SK-N-SH (cell line): Measurements from ENCODE around the gene ABCC5. TPM values are rescaled to one million over a fixed set of nuclear protein-coding genes. Genes with fewer than 3 reads are reported as not detected.

Experiments
- CTCF ChIA-PET: fragments of 300-600, 350-600 bp; formaldehyde crosslinking; extraction: SDS; loops from one replicate; lab custom pipeline; 2021; lab: Yijun Ruan, JAX
- POLR2A ChIA-PET: fragments of 350-600 bp; sonication (Branson Sonifier 250); formaldehyde crosslinking; extraction: SDS; loops from one replicate; lab custom pipeline; 2020; ENCODE audit warnings: antibody characterized with exemption, inconsistent platforms; lab: Yijun Ruan, JAX
- DNase-seq: peaks from one replicate; pipeline ENCODE4 v3.0.0; 2012
- H2AFZ ChIP-seq: fragments of 200-600 bp; sonication (generic); 2 replicates; pipeline ENCODE4 v1.8.1; 2016; ENCODE audit warnings: antibody characterized with exemption, mild to moderate bottlenecking, low read depth
- H3F3A ChIP-seq: fragments of 200-600 bp; sonication (generic); replicated peaks from 2 replicates; pipeline ENCODE3; 2016; ENCODE audit warnings: antibody characterized with exemption, mild to moderate bottlenecking; ENCODE audit not compliant: insufficient read depth
- H3K27ac ChIP-seq, 2 experiments: fragments of 200-500 bp in 1 of 2; fragments of 200-600 bp in 1 of 2; sonication (Bioruptor generic) in 1 of 2; sonication (generic), shearing (Covaris generic) in 1 of 2; 2 replicates each; pipeline versions ENCODE4 v1.5.1 to v1.6.1; 2014 to 2016; ENCODE audit warnings: low read depth in 2 of 2, inconsistent platforms in 1 of 2, low read length in 1 of 2, mild to moderate bottlenecking in 1 of 2, mixed read lengths in 1 of 2
- H3K27me3 ChIP-seq: fragments of 200-600 bp; sonication (generic), shearing (Covaris generic); 2 replicates; pipeline ENCODE4 v1.6.1; 2016; ENCODE audit warnings: mixed run types; ENCODE audit not compliant: insufficient read depth
- H3K36me3 ChIP-seq, 2 experiments: fragments of 200-500 bp in 1 of 2; fragments of 200-600 bp in 1 of 2; sonication (Bioruptor generic) in 1 of 2; sonication (generic) in 1 of 2; replicated peaks in 1 of 2; 2 replicates each; pipeline versions ENCODE3 to v1.5.1; 2014 to 2016; ENCODE audit warnings: low read length in 1 of 2, mild to moderate bottlenecking in 1 of 2; ENCODE audit not compliant: insufficient read depth in 2 of 2, control insufficient read depth in 1 of 2
- H3K4me1 ChIP-seq, 2 experiments: fragments of 200-500 bp in 1 of 2; fragments of 200-600 bp in 1 of 2; sonication (Bioruptor generic) in 1 of 2; sonication (generic), shearing (Covaris generic) in 1 of 2; 2 replicates each; pipeline versions ENCODE4 v1.5.1 to v1.6.1; 2014 to 2016; ENCODE audit warnings: low read depth in 1 of 2, low read length in 1 of 2, mixed run types in 1 of 2; ENCODE audit not compliant: insufficient read depth in 2 of 2, control insufficient read depth in 1 of 2
- H3K4me2 ChIP-seq: fragments of 200-600 bp; sonication (generic), shearing (Covaris generic); 2 replicates; pipeline ENCODE4 v1.6.1; 2017; ENCODE audit warnings: mixed run types
- H3K4me3 ChIP-seq, 2 experiments: fragments of 200-500 bp in 1 of 2; fragments of 200-600 bp in 1 of 2; sonication (Bioruptor generic) in 1 of 2; sonication (generic), shearing (Covaris generic) in 1 of 2; 2 replicates each; pipeline versions ENCODE4 v1.5.1 to v1.8.1; 2014 to 2016; ENCODE audit warnings: low read depth in 2 of 2, inconsistent platforms in 1 of 2, low read length in 1 of 2, mild to moderate bottlenecking in 1 of 2, mixed read lengths in 1 of 2, moderate library complexity in 1 of 2
- H3K79me2 ChIP-seq: fragments of 200-600 bp; sonication (generic); 2 replicates; pipeline ENCODE4 v1.8.1; 2017; ENCODE audit warnings: mild to moderate bottlenecking; ENCODE audit not compliant: insufficient read depth
- H3K9ac ChIP-seq: fragments of 200-600 bp; sonication (generic); 2 replicates; pipeline ENCODE4 v1.6.1; 2017; ENCODE audit warnings: mixed run types
- H3K9me2 ChIP-seq: fragments of 200-600 bp; sonication (generic); 2 replicates; pipeline ENCODE4 v1.6.1; 2017; ENCODE audit warnings: mixed run types
- H3K9me3 ChIP-seq: fragments of 200-600 bp; sonication (generic); 2 replicates; pipeline ENCODE4 v1.6.1; 2017; ENCODE audit warnings: mixed run types, mild to moderate bottlenecking, moderate library complexity
- H4K20me1 ChIP-seq: fragments of 200-600 bp; sonication (generic); 2 replicates; pipeline ENCODE4 v1.6.1; 2017; ENCODE audit warnings: mild to moderate bottlenecking, mixed run types; ENCODE audit not compliant: insufficient read depth
- ELF1 ChIP-seq: IDR thresholded peaks from 2 replicates; pipeline ENCODE4 v1.4.0; 2012
- FOSL2 ChIP-seq: IDR thresholded peaks from 2 replicates; pipeline ENCODE4 v1.4.0; 2012; ENCODE audit warnings: low read depth, mild to moderate bottlenecking, moderate library complexity, borderline replicate concordance
- FOXM1 ChIP-seq: IDR thresholded peaks from 2 replicates; pipeline ENCODE4 v1.4.0; 2012; ENCODE audit warnings: low read depth, mild to moderate bottlenecking
- GABPA ChIP-seq: IDR thresholded peaks from 2 replicates; pipeline ENCODE4 v1.4.0; 2012; ENCODE audit warnings: low read depth, mild to moderate bottlenecking
- JUND ChIP-seq: IDR thresholded peaks from 2 replicates; pipeline ENCODE4 v1.4.0; 2012
- MEF2A ChIP-seq: IDR thresholded peaks from 2 replicates; pipeline ENCODE4 v1.4.0; 2012; ENCODE audit warnings: low read depth, borderline replicate concordance
- MXI1 ChIP-seq: IDR thresholded peaks from 2 replicates; pipeline ENCODE4 v1.6.1; 2012; ENCODE audit warnings: mild to moderate bottlenecking, low read depth, low read length, improper control_type of control experiment
- NFIC ChIP-seq: IDR thresholded peaks from 2 replicates; pipeline ENCODE4 v1.4.0; 2012; ENCODE audit warnings: borderline replicate concordance
- RAD21 ChIP-seq: IDR thresholded peaks from 2 replicates; pipeline ENCODE4 v1.6.1; 2012; ENCODE audit warnings: mild to moderate bottlenecking, low read length
- REST ChIP-seq: IDR thresholded peaks from 2 replicates; pipeline ENCODE4 v1.6.1; 2012; ENCODE audit warnings: mild to moderate bottlenecking, low read depth, low read length, moderate library complexity
- SIN3A ChIP-seq: IDR thresholded peaks from 2 replicates; pipeline ENCODE4 v1.6.1; 2012; ENCODE audit warnings: low read depth, mild to moderate bottlenecking, low read length, moderate library complexity, borderline replicate concordance
- SMC3 ChIP-seq: IDR thresholded peaks from 2 replicates; pipeline ENCODE4 v1.6.1; 2012; ENCODE audit warnings: low read depth, low read length, improper control_type of control experiment
- TAF1 ChIP-seq: IDR thresholded peaks from 2 replicates; pipeline ENCODE4 v1.6.1; 2012; ENCODE audit warnings: low read depth, mild to moderate bottlenecking, low read length, moderate library complexity, borderline replicate concordance
- YY1 ChIP-seq: IDR thresholded peaks from 2 replicates; pipeline ENCODE4 v1.4.0; 2012; ENCODE audit warnings: low read depth, mild to moderate bottlenecking
- WGBS: methylation state at CpG from one replicate; pipeline ENCODE4 v1.1.6; 2017; ENCODE audit warnings: low lambda C conversion rate; 5-methylcytosine and 5-hydroxymethylcytosine counted together
- polyA plus RNA-seq, 3 experiments: library from polyadenylated mRNA; depleted of rRNA; stranded (reverse); fragments of >200 nt; gene quantifications; 2 replicates each; pipeline ENCODE4 v1.2.3, GENCODE V29; 2012
- TF ChIP-seq, protein P1 (sequence below): IDR thresholded peaks from 2 replicates; pipeline ENCODE4 v1.4.0; 2012; ENCODE audit warnings: low read depth, borderline replicate concordance
- TF ChIP-seq, protein P2 (sequence below): IDR thresholded peaks from 2 replicates; pipeline ENCODE4; 2012
- TF ChIP-seq, protein P3 (sequence below): IDR thresholded peaks from 2 replicates; pipeline ENCODE4 v1.4.0; 2012; ENCODE audit warnings: low read depth, borderline replicate concordance

The ABCC5 gene
- polyA plus RNA-seq, 1 of the 3 experiments (the other 2 are of a cell fraction) = 25.9 TPM

DNA sequence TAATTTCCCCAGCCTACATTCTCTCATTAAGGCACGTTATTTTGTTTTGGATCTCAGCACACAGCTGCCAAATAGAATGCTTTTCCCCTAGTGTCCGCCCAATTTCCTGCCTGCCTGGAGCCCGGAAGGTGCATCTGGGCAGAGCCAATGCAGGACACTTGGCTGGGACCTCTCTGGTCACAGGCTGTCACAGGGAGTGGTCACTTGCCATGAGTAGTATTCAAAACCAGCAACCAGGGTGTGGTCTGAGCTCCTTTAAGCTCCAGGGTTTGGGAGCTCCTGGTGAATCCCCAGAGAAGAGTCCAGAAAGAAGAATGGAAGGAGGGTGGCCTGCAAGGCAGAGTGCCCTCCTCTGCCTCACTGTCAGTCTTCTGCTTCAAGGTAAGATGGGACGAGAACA lies 35.1 kb upstream of the ABCC5 start, which contains the start of gene HTR3C (continued):
- TF ChIP-seq, protein P1, sequence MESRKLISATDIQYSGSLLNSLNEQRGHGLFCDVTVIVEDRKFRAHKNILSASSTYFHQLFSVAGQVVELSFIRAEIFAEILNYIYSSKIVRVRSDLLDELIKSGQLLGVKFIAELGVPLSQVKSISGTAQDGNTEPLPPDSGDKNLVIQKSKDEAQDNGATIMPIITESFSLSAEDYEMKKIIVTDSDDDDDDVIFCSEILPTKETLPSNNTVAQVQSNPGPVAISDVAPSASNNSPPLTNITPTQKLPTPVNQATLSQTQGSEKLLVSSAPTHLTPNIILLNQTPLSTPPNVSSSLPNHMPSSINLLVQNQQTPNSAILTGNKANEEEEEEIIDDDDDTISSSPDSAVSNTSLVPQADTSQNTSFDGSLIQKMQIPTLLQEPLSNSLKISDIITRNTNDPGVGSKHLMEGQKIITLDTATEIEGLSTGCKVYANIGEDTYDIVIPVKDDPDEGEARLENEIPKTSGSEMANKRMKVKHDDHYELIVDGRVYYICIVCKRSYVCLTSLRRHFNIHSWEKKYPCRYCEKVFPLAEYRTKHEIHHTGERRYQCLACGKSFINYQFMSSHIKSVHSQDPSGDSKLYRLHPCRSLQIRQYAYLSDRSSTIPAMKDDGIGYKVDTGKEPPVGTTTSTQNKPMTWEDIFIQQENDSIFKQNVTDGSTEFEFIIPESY = no peak
- TF ChIP-seq FOXM1 (no peak), MXI1 (no peak), GABPA (no peak)
- TF ChIP-seq, protein P2, sequence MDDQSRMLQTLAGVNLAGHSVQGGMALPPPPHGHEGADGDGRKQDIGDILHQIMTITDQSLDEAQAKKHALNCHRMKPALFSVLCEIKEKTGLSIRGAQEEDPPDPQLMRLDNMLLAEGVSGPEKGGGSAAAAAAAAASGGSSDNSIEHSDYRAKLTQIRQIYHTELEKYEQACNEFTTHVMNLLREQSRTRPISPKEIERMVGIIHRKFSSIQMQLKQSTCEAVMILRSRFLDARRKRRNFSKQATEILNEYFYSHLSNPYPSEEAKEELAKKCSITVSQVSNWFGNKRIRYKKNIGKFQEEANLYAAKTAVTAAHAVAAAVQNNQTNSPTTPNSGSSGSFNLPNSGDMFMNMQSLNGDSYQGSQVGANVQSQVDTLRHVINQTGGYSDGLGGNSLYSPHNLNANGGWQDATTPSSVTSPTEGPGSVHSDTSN = no peak

DNA sequence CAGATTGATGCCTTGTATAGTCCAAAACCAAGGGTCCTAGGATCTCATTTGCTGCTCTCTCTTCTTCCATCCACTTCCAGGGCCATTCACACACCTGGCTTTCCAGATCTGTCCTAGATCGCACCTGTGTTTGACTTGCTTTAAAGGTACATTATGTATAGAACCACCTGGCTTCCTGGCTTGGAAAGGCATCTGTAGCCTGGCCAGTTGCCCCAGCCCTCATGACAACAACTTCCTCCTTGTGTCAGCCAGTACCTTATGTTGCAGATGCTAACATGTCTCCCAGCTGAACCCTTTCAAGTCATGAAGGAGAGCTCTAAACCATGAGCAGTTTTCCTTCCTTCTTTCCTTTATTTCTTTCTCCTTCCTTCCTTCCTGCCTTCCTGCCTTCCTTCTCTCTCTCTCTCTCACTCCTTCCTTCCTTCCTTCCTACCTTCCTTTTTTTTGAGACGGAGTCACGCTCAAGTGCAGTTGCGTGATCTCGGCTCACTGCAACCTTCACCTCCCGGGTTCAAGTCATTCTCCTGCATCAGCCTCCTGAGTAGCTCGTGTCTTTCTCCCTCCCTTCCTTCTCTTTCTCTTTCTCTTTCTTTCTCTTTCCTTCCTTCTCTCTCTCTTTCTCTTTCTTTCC lies 32.6 kb upstream of the ABCC5 start:
- H3K79me2 ChIP-seq = no peaks in the 10 kb centered on the region
- ChIA-PET CTCF (interaction anchor here (1.0 kb wide), 1 partner anchor 209 kb away, joined by 3 read pairs; no protein-coding TSS in a partner anchor), POLR2A (no interaction called here)

More for the DNA sequence above, 32.6 kb upstream of the ABCC5 start:
- H4K20me1 ChIP-seq = no peaks in the 10 kb centered on the region
- H3K27me3 ChIP-seq = no peaks in the 10 kb centered on the region; the same call in 1 of the 2 replicates
- H3K4me2 ChIP-seq = no peak overlapping the region
- H3K4me1 ChIP-seq = no peaks in the 10 kb centered on the region
- H3K9ac ChIP-seq = no peak overlapping the region
- H3K4me3 ChIP-seq = no peak overlapping the region
- WGBS = 84% methylated on average over 7 of the region's 7 CpGs
- TF ChIP-seq TAF1 (no peak), SIN3A (no peak), SMC3 (no peak), JUND (no peak), FOSL2 (no peak), FOXM1 (no peak), RAD21 (no peak), REST (no peak), YY1 (no peak), NFIC (no peak), ELF1 (no peak), MEF2A (no peak)
- TF ChIP-seq, protein P1 = no peak
- TF ChIP-seq, protein P3, sequence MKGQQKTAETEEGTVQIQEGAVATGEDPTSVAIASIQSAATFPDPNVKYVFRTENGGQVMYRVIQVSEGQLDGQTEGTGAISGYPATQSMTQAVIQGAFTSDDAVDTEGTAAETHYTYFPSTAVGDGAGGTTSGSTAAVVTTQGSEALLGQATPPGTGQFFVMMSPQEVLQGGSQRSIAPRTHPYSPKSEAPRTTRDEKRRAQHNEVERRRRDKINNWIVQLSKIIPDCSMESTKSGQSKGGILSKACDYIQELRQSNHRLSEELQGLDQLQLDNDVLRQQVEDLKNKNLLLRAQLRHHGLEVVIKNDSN = no peak
- DNase-seq = no peak
- H3F3A ChIP-seq = no peaks in the 10 kb centered on the region
- no peaks in the 10 kb centered on the region for H3K9me2 ChIP-seq
- H3K27ac ChIP-seq = no peak overlapping the region
- H3K9me3 ChIP-seq = no peaks in the 10 kb centered on the region
- no peaks in the 10 kb centered on the region for H3K36me3 ChIP-seq
- no peak overlapping the region for H2AFZ ChIP-seq
